Measurements from ENCODE around the gene DDRGK1. TPM values are rescaled to one million over a fixed set of nuclear protein-coding genes. Genes with fewer than 3 reads are reported as not detected.

The DDRGK1 gene
- polyA plus RNA-seq: 67.6 and 77.8 TPM in 2 replicates
- polyA minus RNA-seq: 43.8 and 44.9 TPM in 2 replicates

GRCh38 chr20:3204124-3204794, at the start of gene DDRGK1:
Gene DDRGK1, minus strand, starts transcription at chr20:3204682. Its CDS starts 55 bp downstream, at chr20:3204627.
- peaks cover 18% of the 10 kb centered on the region for H3K79me2 ChIP-seq (replicated peaks; ENCODE audit: insufficient read depth, low read length)
- no peaks in the 10 kb centered on the region for H4K20me1 ChIP-seq (ENCODE audit: insufficient read depth)
- H3K4me3 ChIP-seq (ENCODE audit: low read length): peak within 1 kb of the TSS; percentile 81
- peak within 1 kb of the TSS; percentile 86 for H3K9ac ChIP-seq (ENCODE audit: low read length)
- TF ChIP-seq SMC3 (conservative IDR thresholded peaks at IDR 0.05; ENCODE audit: poor library complexity) (no peak), EZH2 (IDR thresholded peaks at IDR 0.05; ENCODE audit: borderline replicate concordance, insufficient read depth, low read length, poor library complexity, severe bottlenecking) (no peak), POLR2AphosphoS5 (IDR thresholded peaks at IDR 0.05) (peak; percentile 82), RAD21 (conservative IDR thresholded peaks at IDR 0.05) (no peak), TAF1 (IDR thresholded peaks at IDR 0.05; ENCODE audit: low read depth) (no peak), EP300 (conservative IDR thresholded peaks at IDR 0.05; ENCODE audit: poor library complexity, severe bottlenecking) (peak; percentile 43), CTCF (IDR thresholded peaks at IDR 0.05; ENCODE audit: poor library complexity, severe bottlenecking) (no peak), MXI1 (conservative IDR thresholded peaks at IDR 0.05; ENCODE audit: poor library complexity, severe bottlenecking) (peak; percentile 80), REST (IDR thresholded peaks at IDR 0.05; ENCODE audit: borderline replicate concordance) (peak; percentile 79)
- H3F3A ChIP-seq (ENCODE audit: insufficient read depth, low read length, poor library complexity, severe bottlenecking): no peaks in the 10 kb centered on the region
- H3K9me3 ChIP-seq (ENCODE audit: low read length): no peaks in the 10 kb centered on the region
- peak within 1 kb of the TSS; percentile 95 for H3K4me2 ChIP-seq (ENCODE audit: low read length)
- H3K36me3 ChIP-seq (ENCODE audit: insufficient read depth, low read length): no peaks in the 10 kb centered on the region
- peak within 1 kb of the TSS; percentile 98 for H2AFZ ChIP-seq (ENCODE audit: low read depth, low read length)
- no peaks in the 10 kb centered on the region for H3K27me3 ChIP-seq (ENCODE audit: insufficient read depth, low read depth, low read length)
- H3K9me2 ChIP-seq (ENCODE audit: insufficient read depth, low read length): no peaks in the 10 kb centered on the region
- peak within 1 kb of the TSS; percentile 89 for H3K27ac ChIP-seq (ENCODE audit: low read length)

GRCh38 chr20:3251806-3252205, 47.3 kb upstream of the DDRGK1 start:
- H3K9me3 ChIP-seq (ENCODE audit: low read length): no peaks in the 10 kb centered on the region
- H3K4me2 ChIP-seq (ENCODE audit: low read length): no peak overlapping the region
- H3K27me3 ChIP-seq (ENCODE audit: insufficient read depth, low read depth, low read length): peaks cover 29% of the 10 kb centered on the region
- H3K36me3 ChIP-seq (ENCODE audit: insufficient read depth, low read length): no peaks in the 10 kb centered on the region
- H2AFZ ChIP-seq (ENCODE audit: low read depth, low read length): no peak overlapping the region
- TF ChIP-seq POLR2AphosphoS5 (IDR thresholded peaks at IDR 0.05): no peak
- no peak for TF ChIP-seq CTCF (IDR thresholded peaks at IDR 0.05; ENCODE audit: poor library complexity, severe bottlenecking)
- TF ChIP-seq SMC3 (conservative IDR thresholded peaks at IDR 0.05; ENCODE audit: poor library complexity): no peak
- TF ChIP-seq TAF1 (IDR thresholded peaks at IDR 0.05; ENCODE audit: low read depth): no peak
- no peak for TF ChIP-seq REST (IDR thresholded peaks at IDR 0.05; ENCODE audit: borderline replicate concordance)
- no peak for TF ChIP-seq EP300 (conservative IDR thresholded peaks at IDR 0.05; ENCODE audit: poor library complexity, severe bottlenecking)
- TF ChIP-seq EZH2 (IDR thresholded peaks at IDR 0.05; ENCODE audit: borderline replicate concordance, insufficient read depth, low read length, poor library complexity, severe bottlenecking): no peak
- no peak for TF ChIP-seq MXI1 (conservative IDR thresholded peaks at IDR 0.05; ENCODE audit: poor library complexity, severe bottlenecking)
- no peak for TF ChIP-seq RAD21 (conservative IDR thresholded peaks at IDR 0.05)
- H3K9ac ChIP-seq (ENCODE audit: low read length): no peak overlapping the region
- no peak overlapping the region for H3K27ac ChIP-seq (ENCODE audit: low read length)
- no peaks in the 10 kb centered on the region for H3K9me2 ChIP-seq (ENCODE audit: insufficient read depth, low read length)
- no peaks in the 10 kb centered on the region for H3F3A ChIP-seq (ENCODE audit: insufficient read depth, low read length, poor library complexity, severe bottlenecking)
- H3K79me2 ChIP-seq (replicated peaks; ENCODE audit: insufficient read depth, low read length): no peaks in the 10 kb centered on the region
- H3K4me3 ChIP-seq (ENCODE audit: low read length): no peak overlapping the region
- H4K20me1 ChIP-seq (ENCODE audit: insufficient read depth): no peaks in the 10 kb centered on the region
